ENCODE measurements around the gene PTPRCAP. TPM values are rescaled to one million over a fixed set of nuclear protein-coding genes. Genes with fewer than 3 reads are reported as not detected.

Gene PTPRCAP
- total RNA-seq, 1 experiment from 2014 or later = 1.7 TPM

GRCh38 chr11:67407688-67408163 is 29.8 kb downstream of the PTPRCAP start:
- no peak overlapping the region for H3K56ac ChIP-seq (ENCODE audit: insufficient read length, low read depth, low read length)

More at GRCh38 chr11:67407688-67408163, 29.8 kb downstream of the PTPRCAP start:
- Histone ChIP-seq H4K8ac (replicated peaks; ENCODE audit: insufficient read length, low read depth, low read length) (no peak overlapping the region), H3K27ac (ENCODE audit: insufficient read length, low read depth, low read length) (no peak overlapping the region), H2BK12ac (ENCODE audit: insufficient read length, low read depth, low read length) (no peak overlapping the region), H2AFZ (ENCODE audit: low read length) (no peak overlapping the region), H3K14ac (ENCODE audit: insufficient read depth, low read length) (no peak overlapping the region), H3K4me1 (ENCODE audit: insufficient read depth, low read length) (no peaks in the 10 kb centered on the region), H3K9ac (ENCODE audit: extremely low read depth, insufficient read length, low read length) (no peak overlapping the region), H4K5ac (ENCODE audit: insufficient read length, low read depth, low read length) (no peak overlapping the region), H2BK20ac (ENCODE audit: low read depth, low read length, poor library complexity, severe bottlenecking) (no peak overlapping the region), H3K23ac (ENCODE audit: insufficient read length, low read depth, low read length) (no peak overlapping the region), H4K20me1 (ENCODE audit: control insufficient read depth, insufficient read depth, insufficient read length) (no peaks in the 10 kb centered on the region), H3K4ac (ENCODE audit: low read depth, low read length) (no peak overlapping the region), H2BK120ac (ENCODE audit: low read depth, low read length, poor library complexity, severe bottlenecking) (no peak overlapping the region), H4K91ac (ENCODE audit: insufficient read length, low read depth, low read length) (no peak overlapping the region), H2BK15ac (ENCODE audit: low read depth, low read length) (no peak overlapping the region), H3T11ph (ENCODE audit: low read length) (no peak overlapping the region), H2AK5ac (ENCODE audit: insufficient read length, low read length) (no peak overlapping the region), H3K9me3 (ENCODE audit: control insufficient read depth, low read depth, low read length) (no peaks in the 10 kb centered on the region), H3K27me3 (ENCODE audit: insufficient read depth, low read length) (no peaks in the 10 kb centered on the region), H2BK5ac (ENCODE audit: insufficient read length, low read length) (no peak overlapping the region), H3K4me2 (ENCODE audit: insufficient read depth, insufficient read length, low read length) (no peak overlapping the region), H3K79me1 (ENCODE audit: insufficient read depth, low read depth, low read length, poor library complexity, severe bottlenecking) (no peaks in the 10 kb centered on the region), H3K23me2 (ENCODE audit: insufficient read length, low read depth, low read length, poor library complexity, severe bottlenecking) (no peaks in the 10 kb centered on the region), H3K79me2 (ENCODE audit: insufficient read depth, low read length) (no peaks in the 10 kb centered on the region), H3K18ac (ENCODE audit: insufficient read length, low read depth, low read length) (no peak overlapping the region)
- no peak overlapping the region for H3K27ac Mint-ChIP-seq
- no peaks in the 10 kb centered on the region for H3K9me3 Mint-ChIP-seq
- TF ChIP-seq CTCF (conservative IDR thresholded peaks at IDR 0.05) = no peak
- WGBS (ENCODE audit: extremely low coverage, insufficient read length, low lambda C conversion rate) = no CpG with 5 or more reads among the region's 12 CpGs
- no peak overlapping the region for H3K4me3 Mint-ChIP-seq
- H3K36me3 Mint-ChIP-seq (ENCODE audit: insufficient read depth in 1 of 3, low read depth in 3 of 3) = no peaks in the 10 kb centered on the region
- no peak for DNase-seq
- H3K4me1 Mint-ChIP-seq = peaks cover 14 to 25% of the 10 kb centered on the region in 2 experiments
- H3K27me3 Mint-ChIP-seq (ENCODE audit: low read depth) = peaks cover 37% of the 10 kb centered on the region
